B cell (primary cell): ENCODE measurements around the gene ELFN1. TPM values are rescaled to one million over a fixed set of nuclear protein-coding genes. Genes with fewer than 3 reads are reported as not detected.

Experiments used
- ATAC-seq: fragments of 200-7000 bp; cut with Tn5 transposase; one replicate; pipeline ENCODE4 v1.10.0; 2021; ENCODE audit warnings: low read depth, mild to moderate bottlenecking, moderate number of reproducible peaks, moderate library complexity
- CTCF ChIA-PET: fragments of 350-600 bp; sonication (Branson Sonifier 250); formaldehyde crosslinking; loops from one replicate; lab custom pipeline; 2021; ENCODE audit warnings: antibody characterized with exemption, inconsistent platforms; lab: Charles Lee
- POLR2A ChIA-PET: fragments of 350-600 bp; sonication (Branson Sonifier 250); formaldehyde crosslinking; loops from one replicate; lab custom pipeline; 2021; ENCODE audit warnings: antibody characterized with exemption; lab: Charles Lee
- DNase-seq: peaks from one replicate; pipeline ENCODE4 v3.0.0; 2013
- H2AFZ ChIP-seq: 2 replicates; pipeline ENCODE4 v1.6.1; 2012; ENCODE audit warnings: mild to moderate bottlenecking, low read depth, low read length; ENCODE audit not compliant: insufficient read depth, poor library complexity, severe bottlenecking
- H3K27ac ChIP-seq, 2 donors: 1 replicate in 1 of 2; 2 replicates in 1 of 2; pipeline ENCODE4 v1.5.1; 2012 to 2013; ENCODE audit warnings: low read length in 2 of 2, mild to moderate bottlenecking in 2 of 2, moderate library complexity in 1 of 2
- H3K27me3 ChIP-seq, 4 experiments: fragments of 200-600 bp in 1 of 4; sonication (generic) in 1 of 4; replicated peaks in 1 of 4; 1 replicate in 2 of 4; 2 replicates in 2 of 4; pipeline versions ENCODE4 v1.6.1 to v1.7.0; 2013 to 2016; ENCODE audit warnings: low read length in 3 of 4, mild to moderate bottlenecking in 2 of 4, mixed read lengths in 1 of 4, moderate library complexity in 1 of 4; ENCODE audit not compliant: insufficient read depth in 4 of 4, control insufficient read depth in 3 of 4; ENCODE audit errors: control extremely low read depth in 1 of 4
- H3K36me3 ChIP-seq, 2 experiments: replicated peaks in 1 of 2; 1 replicate in 1 of 2; 2 replicates in 1 of 2; pipeline versions ENCODE4 v1.6.1 to v1.7.1; 2013; ENCODE audit warnings: low read length in 1 of 2; ENCODE audit not compliant: insufficient read depth in 2 of 2, control insufficient read depth in 1 of 2; ENCODE audit errors: control extremely low read depth in 1 of 2, extremely low read depth in 1 of 2
- H3K4me1 ChIP-seq, 2 donors: fragments of 200-600 bp in 1 of 2; sonication (generic) in 1 of 2; 1 replicate in 1 of 2; 2 replicates in 1 of 2; pipeline versions ENCODE4 v1.5.1 to v1.6.1; 2013 to 2017; ENCODE audit warnings: low read length in 2 of 2; ENCODE audit not compliant: control insufficient read depth in 2 of 2, insufficient read depth in 2 of 2
- H3K4me2 ChIP-seq: replicated peaks from 2 replicates; pipeline ENCODE3; 2012; ENCODE audit warnings: mild to moderate bottlenecking, low read depth, low read length; ENCODE audit not compliant: poor library complexity, severe bottlenecking
- H3K4me3 ChIP-seq, 5 experiments: fragments of 200-600 bp in 1 of 5; sonication (generic) in 1 of 5; 1 replicate in 3 of 5; 2 replicates in 2 of 5; pipeline versions ENCODE4 v1.5.1 to v1.7.0; 2011 to 2016; ENCODE audit warnings: low read length in 4 of 5, mild to moderate bottlenecking in 4 of 5, low read depth in 2 of 5, control low read depth in 1 of 5, moderate library complexity in 1 of 5; ENCODE audit not compliant: insufficient read depth in 1 of 5; ENCODE audit errors: control extremely low read depth in 1 of 5, extremely low read depth in 1 of 5
- H3K79me2 ChIP-seq: fragments of 200-600 bp; sonication (generic); one replicate; pipeline ENCODE4 v1.6.0; 2016; ENCODE audit warnings: low read length; ENCODE audit not compliant: control insufficient read depth, insufficient read depth
- H3K9ac ChIP-seq: fragments of 200-600 bp; sonication (generic); 2 replicates; pipeline ENCODE4 v1.6.1; 2017; ENCODE audit warnings: mild to moderate bottlenecking, low read length, moderate library complexity
- H3K9me3 ChIP-seq, 3 donors: one replicate each; pipeline versions ENCODE4 v1.6.1 to v1.7.1; 2013; ENCODE audit warnings: low read length in 2 of 3; ENCODE audit not compliant: control insufficient read depth in 2 of 3, insufficient read depth in 1 of 3; ENCODE audit errors: control extremely low read depth in 1 of 3
- H4K20me1 ChIP-seq: 2 replicates; pipeline ENCODE4 v1.6.0; 2012; ENCODE audit warnings: mild to moderate bottlenecking, low read length; ENCODE audit not compliant: insufficient read depth, control insufficient read depth, poor library complexity, severe bottlenecking
- H3K27ac Mint-ChIP-seq: one replicate; pipeline ENCODE4 v1.8.0; 2021; ENCODE audit warnings: mixed read lengths
- H3K27me3 Mint-ChIP-seq: one replicate; pipeline ENCODE4 v1.8.0; 2021; ENCODE audit warnings: mixed read lengths
- H3K4me1 Mint-ChIP-seq: one replicate; pipeline ENCODE4 v1.8.0; 2021; ENCODE audit warnings: mixed read lengths
- H3K4me3 Mint-ChIP-seq: one replicate; pipeline ENCODE4 v1.8.0; 2021; ENCODE audit warnings: mixed read lengths
- H3K9me3 Mint-ChIP-seq: one replicate; pipeline ENCODE4 v1.8.0; 2022; ENCODE audit warnings: mixed read lengths; ENCODE audit not compliant: insufficient read depth
- EZH2 ChIP-seq: IDR thresholded peaks from 2 replicates; pipeline ENCODE4 v1.6.1; 2012; ENCODE audit warnings: borderline replicate concordance, low read depth, mild to moderate bottlenecking, moderate library complexity, low read length; ENCODE audit not compliant: insufficient read depth, poor library complexity, severe bottlenecking
- WGBS: methylation state at CpG from one replicate; pipeline ENCODE4 v1.1.5; 2013; ENCODE audit warnings: missing lambda C conversion rate; ENCODE audit not compliant: insufficient coverage; 5-methylcytosine and 5-hydroxymethylcytosine counted together
- intact Hi-C: fragments of 100-400 bp; cut with micrococcal nuclease; formaldehyde crosslinking; loops from one replicate; pipeline ENCODE4 v1.10.0; 2022
- polyA plus RNA-seq: library from polyadenylated mRNA; depleted of rRNA; stranded (reverse); fragments of >200 nt; gene quantifications from 2 replicates; pipeline ENCODE4 v1.2.3, GENCODE V29; 2012
- total RNA-seq, 2 donors: library from RNA; stranded (reverse); fragments of 120-200 nt in 1 of 2; gene quantifications; 1 replicate in 1 of 2; 2 replicates in 1 of 2; pipeline versions ENCODE4 v1.2.3 to v1.2.4, GENCODE V29; 2013 to 2022
- TF ChIP-seq, protein P1 (sequence below): fragments of 200-600 bp; IDR thresholded peaks from one replicate; pipeline ENCODE4 v1.8.0; 2022; ENCODE audit warnings: antibody characterized with exemption, mild to moderate bottlenecking

Gene ELFN1
- total and polyA plus RNA-seq, 2 donors (not counting 1 experiment from before 2014, with no cell fraction given): 0.12 TPM; not detected in 1

DNA sequence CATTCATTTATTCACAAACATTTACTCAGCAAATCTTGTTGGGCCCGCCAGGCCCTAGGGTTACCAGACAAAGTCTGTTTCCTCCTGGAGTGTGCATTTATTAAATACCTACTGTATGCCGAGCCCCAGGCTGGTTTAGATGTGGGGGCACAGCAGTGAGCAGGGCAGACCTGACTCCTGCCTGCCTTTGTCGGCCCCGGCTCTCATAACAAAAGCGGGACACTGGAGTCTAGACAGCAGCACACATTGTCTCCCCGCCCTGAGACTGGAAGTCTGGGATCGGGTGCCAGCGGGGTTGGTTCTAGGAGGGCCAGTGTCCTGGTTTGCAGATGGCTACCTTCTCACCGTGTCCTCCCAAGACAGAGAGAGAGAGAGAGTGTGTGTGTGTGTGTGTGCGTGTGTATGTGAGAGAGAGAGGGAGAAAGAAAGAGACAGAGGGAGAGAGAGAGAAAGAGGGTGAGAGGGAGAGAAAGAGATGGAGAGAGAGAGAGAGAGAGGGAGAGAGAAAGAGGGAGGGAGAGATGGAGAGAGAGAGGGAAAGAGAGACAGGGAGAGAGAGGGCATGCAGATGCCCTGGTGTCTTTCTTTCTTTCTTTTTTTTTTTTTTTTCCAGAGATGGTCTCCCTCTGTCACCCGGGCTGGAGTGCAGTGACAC lies 25.9 kb downstream of the ELFN1 start:
- Mint-ChIP-seq H3K4me3 (no peak overlapping the region), H3K27me3 (peaks cover 14% of the 10 kb centered on the region), H3K27ac (no peak overlapping the region), H3K4me1 (no peaks in the 10 kb centered on the region), H3K9me3 (no peaks in the 10 kb centered on the region)
- Histone ChIP-seq H3K36me3 (no peaks in the 10 kb centered on the region), H3K27ac (no peak overlapping the region), H3K27me3 (peaks cover 0 to 14% (median 0%) of the 10 kb centered on the region in 4 experiments), H3K4me2 (no peak overlapping the region), H3K9ac (no peak overlapping the region), H3K79me2 (no peaks in the 10 kb centered on the region), H3K4me1 (no peaks in the 10 kb centered on the region), H4K20me1 (no peaks in the 10 kb centered on the region), H2AFZ (no peak overlapping the region), H3K9me3 (peaks cover 0 to 3% (median 0%) of the 10 kb centered on the region in 3 donors), H3K4me3 (no peak overlapping the region)
- TF ChIP-seq EZH2: no peak
- TF ChIP-seq, protein P1, sequence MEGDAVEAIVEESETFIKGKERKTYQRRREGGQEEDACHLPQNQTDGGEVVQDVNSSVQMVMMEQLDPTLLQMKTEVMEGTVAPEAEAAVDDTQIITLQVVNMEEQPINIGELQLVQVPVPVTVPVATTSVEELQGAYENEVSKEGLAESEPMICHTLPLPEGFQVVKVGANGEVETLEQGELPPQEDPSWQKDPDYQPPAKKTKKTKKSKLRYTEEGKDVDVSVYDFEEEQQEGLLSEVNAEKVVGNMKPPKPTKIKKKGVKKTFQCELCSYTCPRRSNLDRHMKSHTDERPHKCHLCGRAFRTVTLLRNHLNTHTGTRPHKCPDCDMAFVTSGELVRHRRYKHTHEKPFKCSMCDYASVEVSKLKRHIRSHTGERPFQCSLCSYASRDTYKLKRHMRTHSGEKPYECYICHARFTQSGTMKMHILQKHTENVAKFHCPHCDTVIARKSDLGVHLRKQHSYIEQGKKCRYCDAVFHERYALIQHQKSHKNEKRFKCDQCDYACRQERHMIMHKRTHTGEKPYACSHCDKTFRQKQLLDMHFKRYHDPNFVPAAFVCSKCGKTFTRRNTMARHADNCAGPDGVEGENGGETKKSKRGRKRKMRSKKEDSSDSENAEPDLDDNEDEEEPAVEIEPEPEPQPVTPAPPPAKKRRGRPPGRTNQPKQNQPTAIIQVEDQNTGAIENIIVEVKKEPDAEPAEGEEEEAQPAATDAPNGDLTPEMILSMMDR: no peak
- intact Hi-C loops: no loop called here
- CTCF ChIA-PET: no interaction called here
- 93% methylated on average over 9 of the region's 11 CpGs for WGBS
- DNase-seq: no peak
- ATAC-seq: no peak
- POLR2A ChIA-PET: no interaction called here

DNA sequence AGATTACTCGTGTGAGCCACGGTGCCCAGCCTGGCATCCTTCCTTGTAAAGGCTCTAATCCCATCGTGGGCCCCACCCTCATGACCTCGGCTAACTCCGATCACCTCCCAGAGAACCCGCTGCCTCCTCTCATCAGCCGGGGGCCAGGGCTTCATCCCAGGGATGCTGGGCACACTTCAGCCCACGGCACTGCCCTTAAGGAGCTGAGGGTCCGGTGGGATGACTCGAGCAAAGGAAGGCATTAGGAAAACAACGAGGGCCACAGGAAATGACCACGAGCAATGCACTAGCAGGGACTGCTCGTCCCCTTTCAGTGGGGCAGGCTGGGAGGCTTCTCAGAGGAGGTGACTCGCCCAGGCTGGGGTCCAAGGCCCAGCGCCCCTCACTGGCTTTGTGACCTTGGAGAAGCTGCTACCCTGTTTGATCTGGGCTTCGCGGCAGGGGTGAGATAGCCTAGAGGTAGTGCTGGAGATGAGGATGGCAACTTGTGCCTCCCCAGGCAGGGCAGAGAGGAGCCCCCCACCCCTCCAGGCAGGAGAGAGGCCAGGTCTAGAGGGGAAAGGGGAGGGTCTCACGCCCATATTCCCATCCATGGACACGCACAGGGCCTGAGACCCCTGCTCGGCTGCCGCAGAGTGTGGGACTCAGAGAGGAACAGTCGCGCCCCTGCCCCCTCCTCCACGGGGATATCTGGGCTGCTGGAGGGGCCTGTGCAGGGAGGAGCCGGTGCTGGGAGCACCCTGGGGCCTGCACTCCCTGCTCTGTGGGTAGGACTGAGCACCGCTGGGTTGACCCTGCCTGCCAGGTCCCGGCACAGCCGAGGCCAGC lies 26.8 kb downstream of the ELFN1 start:
- H3K4me3 Mint-ChIP-seq: no peak overlapping the region
- Histone ChIP-seq H3K9me3 (peaks cover 0 to 4% (median 0%) of the 10 kb centered on the region in 3 donors), H3K27ac (no peak overlapping the region), H4K20me1 (no peaks in the 10 kb centered on the region), H3K27me3 (peaks cover 0 to 11% (median 0%) of the 10 kb centered on the region in 4 experiments), H3K36me3 (no peaks in the 10 kb centered on the region), H3K4me2 (no peak overlapping the region), H3K4me1 (no peaks in the 10 kb centered on the region), H3K9ac (no peak overlapping the region), H3K4me3 (no peak overlapping the region), H2AFZ (no peak overlapping the region), H3K79me2 (no peaks in the 10 kb centered on the region)
- DNase-seq: no peak
- TF ChIP-seq EZH2: no peak
- TF ChIP-seq, protein P1: no peak
- no peaks in the 10 kb centered on the region for H3K9me3 Mint-ChIP-seq
- POLR2A ChIA-PET: no interaction called here
- ATAC-seq: no peak
- no peak overlapping the region for H3K27ac Mint-ChIP-seq
- intact Hi-C loops: no loop called here
- CTCF ChIA-PET: no interaction called here
- peaks cover 16% of the 10 kb centered on the region for H3K27me3 Mint-ChIP-seq
- H3K4me1 Mint-ChIP-seq: no peaks in the 10 kb centered on the region
- WGBS: 83% methylated on average over 28 of the region's 28 CpGs
